Measurements from ENCODE around the gene ITGB1BP2. TPM values are rescaled to one million over a fixed set of nuclear protein-coding genes. Genes with fewer than 3 reads are reported as not detected.
A peak's percentile ranks its signal among the peaks of the same experiment; 100 is the strongest.

ITGB1BP2 gene
- polyA plus RNA-seq, 1 of the 3 experiments (the other 2 are of a cell fraction), result 1.7 TPM

DNA sequence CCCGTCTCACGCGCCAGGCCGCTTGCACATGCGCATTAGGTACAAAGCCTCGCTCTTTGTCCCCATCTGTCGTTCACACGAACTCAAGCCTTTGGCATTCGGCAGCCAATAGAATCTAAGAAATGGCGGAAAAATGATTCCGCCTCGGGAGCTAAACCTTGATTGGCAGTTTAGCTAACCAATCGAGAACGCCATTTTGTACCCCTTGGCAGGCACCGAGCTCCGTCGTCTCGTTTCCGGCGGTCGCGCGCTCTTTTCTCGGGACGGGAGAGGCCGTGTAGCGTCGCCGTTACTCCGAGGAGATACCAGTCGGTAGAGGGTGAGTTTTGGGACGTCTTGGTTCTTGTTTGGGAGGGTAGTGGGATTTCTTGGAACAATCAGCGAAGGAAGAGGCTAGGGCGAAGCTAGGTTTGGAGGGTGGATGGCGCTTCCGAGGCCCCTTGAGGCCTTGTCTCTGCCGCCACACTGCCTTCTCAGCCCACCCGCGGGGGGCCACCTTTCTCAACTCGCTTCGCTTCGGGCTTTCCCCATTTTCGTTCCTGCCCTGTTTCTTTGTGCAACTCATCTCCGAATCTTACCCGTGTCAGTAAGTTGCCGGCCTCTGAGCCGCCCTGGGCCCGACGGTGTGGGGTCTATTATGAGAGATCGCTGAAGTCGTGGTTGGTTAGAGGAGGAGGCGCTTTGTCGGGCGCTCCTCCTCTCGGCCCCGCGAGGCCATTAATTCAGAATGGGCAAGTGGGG, 18.0 kb upstream of the ITGB1BP2 start, which contains the start of gene NONO:
TSS of gene NONO (plus strand) at position 233 of the 741 bp plus-strand sequence. CDS start 7,003 bp downstream, outside the sequence.
- Histone ChIP-seq H3K4me2 (peak within 1 kb of the TSS; percentile 72), H3K79me2 (ENCODE audit: insufficient read depth) (peaks cover 51% of the 10 kb centered on the region), H3K27ac (ENCODE audit: low read depth in 2 of 2, low read length in 1 of 2) (peak within 1 kb of the TSS; percentile 96 to 97), H4K20me1 (ENCODE audit: insufficient read depth) (peaks cover 45% of the 10 kb centered on the region), H3K36me3 (replicated peaks in 1 of 2; ENCODE audit: control insufficient read depth in 1 of 2, insufficient read depth in 2 of 2, low read length in 1 of 2) (peaks cover 17 to 31% of the 10 kb centered on the region in 2 experiments), H3K9me2 (no peaks in the 10 kb centered on the region), H3K4me3 (ENCODE audit: low read depth in 2 of 2, low read length in 1 of 2) (peak within 1 kb of the TSS; percentile 76 to 88), H3K27me3 (ENCODE audit: insufficient read depth) (no peaks in the 10 kb centered on the region; the same call in 1 of the 2 replicates), H3F3A (replicated peaks; ENCODE audit: insufficient read depth) (peaks cover 12% of the 10 kb centered on the region), H3K9me3 (no peaks in the 10 kb centered on the region), H3K9ac (peak within 1 kb of the TSS; percentile 93), H2AFZ (ENCODE audit: low read depth) (peak within 1 kb of the TSS; percentile 77), H3K4me1 (ENCODE audit: control insufficient read depth in 1 of 2, insufficient read depth in 2 of 2, low read depth in 1 of 2, low read length in 1 of 2) (peaks cover 0 to 6% of the 10 kb centered on the region in 2 experiments; a peak in 3 of 4 replicates)
- CTCF ChIA-PET, result interaction anchor here (0.9 to 1.4 kb wide), 2 partner anchors 13 to 82 kb away, joined by 3 to 5 read pairs; partner anchors contain the start of gene TAF1
- POLR2A ChIA-PET, result interaction anchor here (0.7 to 1.9 kb wide), 7 partner anchors 9 to 1129 kb away, joined by 3 to 19 read pairs (median 3); partner anchors contain the start of genes TAF1 and ZMYM3
- under 1% methylated on average over 51 of the region's 57 CpGs for WGBS (ENCODE audit: low lambda C conversion rate)
- peak; percentile 91 for DNase-seq
- TF ChIP-seq, protein P1, sequence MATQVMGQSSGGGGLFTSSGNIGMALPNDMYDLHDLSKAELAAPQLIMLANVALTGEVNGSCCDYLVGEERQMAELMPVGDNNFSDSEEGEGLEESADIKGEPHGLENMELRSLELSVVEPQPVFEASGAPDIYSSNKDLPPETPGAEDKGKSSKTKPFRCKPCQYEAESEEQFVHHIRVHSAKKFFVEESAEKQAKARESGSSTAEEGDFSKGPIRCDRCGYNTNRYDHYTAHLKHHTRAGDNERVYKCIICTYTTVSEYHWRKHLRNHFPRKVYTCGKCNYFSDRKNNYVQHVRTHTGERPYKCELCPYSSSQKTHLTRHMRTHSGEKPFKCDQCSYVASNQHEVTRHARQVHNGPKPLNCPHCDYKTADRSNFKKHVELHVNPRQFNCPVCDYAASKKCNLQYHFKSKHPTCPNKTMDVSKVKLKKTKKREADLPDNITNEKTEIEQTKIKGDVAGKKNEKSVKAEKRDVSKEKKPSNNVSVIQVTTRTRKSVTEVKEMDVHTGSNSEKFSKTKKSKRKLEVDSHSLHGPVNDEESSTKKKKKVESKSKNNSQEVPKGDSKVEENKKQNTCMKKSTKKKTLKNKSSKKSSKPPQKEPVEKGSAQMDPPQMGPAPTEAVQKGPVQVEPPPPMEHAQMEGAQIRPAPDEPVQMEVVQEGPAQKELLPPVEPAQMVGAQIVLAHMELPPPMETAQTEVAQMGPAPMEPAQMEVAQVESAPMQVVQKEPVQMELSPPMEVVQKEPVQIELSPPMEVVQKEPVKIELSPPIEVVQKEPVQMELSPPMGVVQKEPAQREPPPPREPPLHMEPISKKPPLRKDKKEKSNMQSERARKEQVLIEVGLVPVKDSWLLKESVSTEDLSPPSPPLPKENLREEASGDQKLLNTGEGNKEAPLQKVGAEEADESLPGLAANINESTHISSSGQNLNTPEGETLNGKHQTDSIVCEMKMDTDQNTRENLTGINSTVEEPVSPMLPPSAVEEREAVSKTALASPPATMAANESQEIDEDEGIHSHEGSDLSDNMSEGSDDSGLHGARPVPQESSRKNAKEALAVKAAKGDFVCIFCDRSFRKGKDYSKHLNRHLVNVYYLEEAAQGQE (IDR thresholded peaks at IDR 0.05; ENCODE audit: low read depth, low read length), result no peak
- no peak for TF ChIP-seq EZH2phosphoT487 (IDR thresholded peaks at IDR 0.05; ENCODE audit: borderline replicate concordance, low read depth)
- peak; percentile 74; the same call in 1 of the 2 replicates for TF ChIP-seq YY1 (IDR thresholded peaks at IDR 0.05; ENCODE audit: low read depth)
- TF ChIP-seq FOXJ3 (CRISPR knock-in tag; IDR thresholded peaks at IDR 0.05), result no peak
- TF ChIP-seq FOXM1 (IDR thresholded peaks at IDR 0.05; ENCODE audit: low read depth), result no peak
- no peak for TF ChIP-seq RCOR1 (IDR thresholded peaks at IDR 0.05; ENCODE audit: low read length)
- TF ChIP-seq ELF1 (IDR thresholded peaks at IDR 0.05), result 0 out of 2 replicates have a peak, but pooled peaks have one; percentile 28
- no peak for TF ChIP-seq GATA2 (CRISPR knock-in tag; IDR thresholded peaks at IDR 0.05)
- peak; percentile 10; the same call in 1 of the 2 replicates for TF ChIP-seq MXI1 (IDR thresholded peaks at IDR 0.05; ENCODE audit: low read depth, low read length)
- peak; percentile 93 for TF ChIP-seq POLR2AphosphoS5 (IDR thresholded peaks at IDR 0.05; ENCODE audit: low read depth, low read length)
- TF ChIP-seq, protein P2, sequence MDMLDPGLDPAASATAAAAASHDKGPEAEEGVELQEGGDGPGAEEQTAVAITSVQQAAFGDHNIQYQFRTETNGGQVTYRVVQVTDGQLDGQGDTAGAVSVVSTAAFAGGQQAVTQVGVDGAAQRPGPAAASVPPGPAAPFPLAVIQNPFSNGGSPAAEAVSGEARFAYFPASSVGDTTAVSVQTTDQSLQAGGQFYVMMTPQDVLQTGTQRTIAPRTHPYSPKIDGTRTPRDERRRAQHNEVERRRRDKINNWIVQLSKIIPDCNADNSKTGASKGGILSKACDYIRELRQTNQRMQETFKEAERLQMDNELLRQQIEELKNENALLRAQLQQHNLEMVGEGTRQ (IDR thresholded peaks at IDR 0.05; ENCODE audit: borderline replicate concordance, low read depth, low read length), result no peak
- no peak for TF ChIP-seq TEAD4 (IDR thresholded peaks at IDR 0.05; ENCODE audit: borderline replicate concordance, insufficient read depth)
- no peak for TF ChIP-seq SMC3 (IDR thresholded peaks at IDR 0.05; ENCODE audit: low read depth, low read length)
- TF ChIP-seq, protein P3, sequence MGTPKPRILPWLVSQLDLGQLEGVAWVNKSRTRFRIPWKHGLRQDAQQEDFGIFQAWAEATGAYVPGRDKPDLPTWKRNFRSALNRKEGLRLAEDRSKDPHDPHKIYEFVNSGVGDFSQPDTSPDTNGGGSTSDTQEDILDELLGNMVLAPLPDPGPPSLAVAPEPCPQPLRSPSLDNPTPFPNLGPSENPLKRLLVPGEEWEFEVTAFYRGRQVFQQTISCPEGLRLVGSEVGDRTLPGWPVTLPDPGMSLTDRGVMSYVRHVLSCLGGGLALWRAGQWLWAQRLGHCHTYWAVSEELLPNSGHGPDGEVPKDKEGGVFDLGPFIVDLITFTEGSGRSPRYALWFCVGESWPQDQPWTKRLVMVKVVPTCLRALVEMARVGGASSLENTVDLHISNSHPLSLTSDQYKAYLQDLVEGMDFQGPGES (IDR thresholded peaks at IDR 0.05; ENCODE audit: low read depth, low read length), result no peak
- TF ChIP-seq CHD2 (IDR thresholded peaks at IDR 0.05; ENCODE audit: low read length, partially characterized antibody), result peak; percentile 84
- TF ChIP-seq, protein P4, sequence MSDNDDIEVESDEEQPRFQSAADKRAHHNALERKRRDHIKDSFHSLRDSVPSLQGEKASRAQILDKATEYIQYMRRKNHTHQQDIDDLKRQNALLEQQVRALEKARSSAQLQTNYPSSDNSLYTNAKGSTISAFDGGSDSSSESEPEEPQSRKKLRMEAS (IDR thresholded peaks at IDR 0.05; ENCODE audit: low read depth), result peak; percentile 29
- TF ChIP-seq JUND (IDR thresholded peaks at IDR 0.05), result no peak
- no peak for TF ChIP-seq RXRA (IDR thresholded peaks at IDR 0.05; ENCODE audit: borderline replicate concordance, low read depth)
- TF ChIP-seq, protein P5, sequence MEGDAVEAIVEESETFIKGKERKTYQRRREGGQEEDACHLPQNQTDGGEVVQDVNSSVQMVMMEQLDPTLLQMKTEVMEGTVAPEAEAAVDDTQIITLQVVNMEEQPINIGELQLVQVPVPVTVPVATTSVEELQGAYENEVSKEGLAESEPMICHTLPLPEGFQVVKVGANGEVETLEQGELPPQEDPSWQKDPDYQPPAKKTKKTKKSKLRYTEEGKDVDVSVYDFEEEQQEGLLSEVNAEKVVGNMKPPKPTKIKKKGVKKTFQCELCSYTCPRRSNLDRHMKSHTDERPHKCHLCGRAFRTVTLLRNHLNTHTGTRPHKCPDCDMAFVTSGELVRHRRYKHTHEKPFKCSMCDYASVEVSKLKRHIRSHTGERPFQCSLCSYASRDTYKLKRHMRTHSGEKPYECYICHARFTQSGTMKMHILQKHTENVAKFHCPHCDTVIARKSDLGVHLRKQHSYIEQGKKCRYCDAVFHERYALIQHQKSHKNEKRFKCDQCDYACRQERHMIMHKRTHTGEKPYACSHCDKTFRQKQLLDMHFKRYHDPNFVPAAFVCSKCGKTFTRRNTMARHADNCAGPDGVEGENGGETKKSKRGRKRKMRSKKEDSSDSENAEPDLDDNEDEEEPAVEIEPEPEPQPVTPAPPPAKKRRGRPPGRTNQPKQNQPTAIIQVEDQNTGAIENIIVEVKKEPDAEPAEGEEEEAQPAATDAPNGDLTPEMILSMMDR (IDR thresholded peaks at IDR 0.05), result peak; percentile 26; the same call in 1 of the 2 replicates
- TF ChIP-seq, protein P6, sequence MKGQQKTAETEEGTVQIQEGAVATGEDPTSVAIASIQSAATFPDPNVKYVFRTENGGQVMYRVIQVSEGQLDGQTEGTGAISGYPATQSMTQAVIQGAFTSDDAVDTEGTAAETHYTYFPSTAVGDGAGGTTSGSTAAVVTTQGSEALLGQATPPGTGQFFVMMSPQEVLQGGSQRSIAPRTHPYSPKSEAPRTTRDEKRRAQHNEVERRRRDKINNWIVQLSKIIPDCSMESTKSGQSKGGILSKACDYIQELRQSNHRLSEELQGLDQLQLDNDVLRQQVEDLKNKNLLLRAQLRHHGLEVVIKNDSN (IDR thresholded peaks at IDR 0.05; ENCODE audit: borderline replicate concordance, low read depth), result no peak
- no peak for TF ChIP-seq MEF2A (IDR thresholded peaks at IDR 0.05; ENCODE audit: borderline replicate concordance, low read depth)
- no peak for TF ChIP-seq FOSL2 (IDR thresholded peaks at IDR 0.05; ENCODE audit: borderline replicate concordance, low read depth)
- TF ChIP-seq EP300 (IDR thresholded peaks at IDR 0.05; ENCODE audit: borderline replicate concordance in 1 of 2, low read depth in 1 of 2, low read length in 1 of 2), result no peak
